GM19351 (cell line): ENCODE results near the gene CNGA3.

ENCODE experiments used
- ATAC-seq: cut with Tn5 transposase; IDR thresholded peaks from one replicate; pipeline ENCODE4 v1.9.1; 2021; ENCODE audit warnings: mild to moderate bottlenecking, moderate library complexity; ENCODE audit not compliant: unreplicated experiment

The CNGA3 gene

DNA sequence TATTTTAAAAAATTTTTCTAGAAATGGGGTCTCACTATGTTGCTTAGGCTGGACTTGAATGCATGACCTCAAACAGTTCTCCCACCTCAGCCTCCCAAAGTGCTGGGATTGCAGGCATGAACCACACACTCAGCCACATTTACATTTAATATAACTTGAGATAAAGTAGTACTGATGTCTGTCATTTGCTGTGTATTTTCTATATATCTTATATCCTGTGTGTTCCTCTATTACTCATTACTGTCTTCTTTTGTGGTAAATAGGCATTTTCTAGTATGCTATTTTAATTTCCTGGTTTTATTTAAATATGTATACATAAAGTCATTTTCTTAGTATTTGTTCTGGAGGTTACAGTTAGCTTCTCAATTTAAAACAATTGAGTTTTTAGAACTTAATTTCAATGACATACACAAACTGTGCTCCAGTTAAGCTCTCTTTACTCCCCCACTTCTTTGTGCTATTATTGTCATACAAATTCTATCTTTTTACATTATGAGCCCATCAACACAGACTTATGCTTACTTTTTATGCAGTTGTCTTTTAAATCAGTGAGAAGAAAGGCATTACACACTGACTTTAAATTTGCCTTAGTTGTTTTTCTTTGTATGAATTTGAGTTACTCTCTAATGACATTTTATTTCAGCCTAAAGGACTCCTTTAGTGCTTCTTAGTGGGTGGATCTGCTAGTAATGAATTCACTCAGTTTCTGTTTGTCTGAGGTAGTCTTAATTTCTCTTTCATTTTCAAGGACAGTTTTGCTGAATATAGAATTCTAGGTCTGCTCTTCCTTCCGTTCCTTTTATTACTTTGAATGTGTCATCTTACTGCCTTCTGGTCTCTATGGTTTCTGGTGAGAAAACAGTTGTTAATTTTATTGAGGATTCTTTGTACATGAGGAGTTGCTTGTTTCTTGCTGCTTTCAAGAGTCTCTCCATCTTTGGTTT, 92.2 kb downstream of the CNGA3 start:
- peak; percentile 86 for ATAC-seq

DNA sequence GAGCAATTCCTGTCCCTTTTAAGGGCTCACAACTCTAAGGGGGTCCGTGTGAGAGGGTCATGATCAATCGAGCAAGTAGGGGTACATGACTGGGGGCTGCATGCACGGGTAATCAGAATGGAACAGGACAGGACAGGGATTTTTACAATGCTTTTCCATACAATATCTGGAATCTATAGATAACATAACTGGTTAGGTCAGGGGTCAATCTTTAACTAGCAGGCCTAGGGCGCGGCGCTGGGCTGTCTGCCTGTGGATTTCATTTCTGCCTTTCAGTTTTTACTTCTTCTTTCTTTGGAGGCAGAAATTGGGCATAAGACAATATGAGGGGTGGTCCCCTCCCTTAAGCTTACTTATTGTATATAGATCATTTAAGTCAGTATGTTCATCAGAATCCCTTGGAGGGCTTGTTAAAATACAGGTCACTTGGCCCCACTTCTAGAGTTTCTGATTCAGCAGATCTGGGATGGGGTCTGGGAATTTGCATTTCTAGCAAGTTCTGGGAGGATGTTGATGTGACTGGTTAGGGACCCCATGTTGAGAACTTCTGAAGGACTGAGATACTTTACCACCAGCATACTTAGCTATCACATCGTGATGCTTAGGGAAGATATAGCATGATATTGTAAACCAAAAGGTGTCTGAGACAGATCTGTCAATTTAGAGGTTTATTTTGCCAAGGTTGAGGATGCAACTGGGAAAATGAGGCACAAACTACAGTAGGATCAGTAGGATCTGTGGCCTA, 95.6 kb downstream of the CNGA3 start:
- ATAC-seq = no peak

DNA sequence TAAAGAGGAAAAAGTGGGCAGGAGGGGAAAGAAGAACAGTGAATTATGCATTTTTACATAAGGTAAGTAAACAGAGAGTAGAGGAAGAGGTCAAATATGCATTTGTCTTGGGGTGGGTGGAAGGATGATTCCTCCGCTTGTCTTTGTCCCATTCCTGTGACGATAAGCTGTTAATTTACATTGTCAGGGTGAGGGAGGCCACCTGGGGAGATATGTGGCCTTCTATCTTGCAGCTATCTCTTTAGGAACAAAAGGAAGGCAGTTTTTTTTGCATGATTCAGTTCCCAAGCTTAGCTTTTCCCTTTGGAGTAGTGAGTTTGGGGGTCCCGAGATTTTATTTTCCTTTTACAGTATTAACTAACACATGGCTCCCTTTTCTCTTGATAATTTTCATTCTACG, 96.2 kb downstream of the CNGA3 start:
- no peak for ATAC-seq

DNA sequence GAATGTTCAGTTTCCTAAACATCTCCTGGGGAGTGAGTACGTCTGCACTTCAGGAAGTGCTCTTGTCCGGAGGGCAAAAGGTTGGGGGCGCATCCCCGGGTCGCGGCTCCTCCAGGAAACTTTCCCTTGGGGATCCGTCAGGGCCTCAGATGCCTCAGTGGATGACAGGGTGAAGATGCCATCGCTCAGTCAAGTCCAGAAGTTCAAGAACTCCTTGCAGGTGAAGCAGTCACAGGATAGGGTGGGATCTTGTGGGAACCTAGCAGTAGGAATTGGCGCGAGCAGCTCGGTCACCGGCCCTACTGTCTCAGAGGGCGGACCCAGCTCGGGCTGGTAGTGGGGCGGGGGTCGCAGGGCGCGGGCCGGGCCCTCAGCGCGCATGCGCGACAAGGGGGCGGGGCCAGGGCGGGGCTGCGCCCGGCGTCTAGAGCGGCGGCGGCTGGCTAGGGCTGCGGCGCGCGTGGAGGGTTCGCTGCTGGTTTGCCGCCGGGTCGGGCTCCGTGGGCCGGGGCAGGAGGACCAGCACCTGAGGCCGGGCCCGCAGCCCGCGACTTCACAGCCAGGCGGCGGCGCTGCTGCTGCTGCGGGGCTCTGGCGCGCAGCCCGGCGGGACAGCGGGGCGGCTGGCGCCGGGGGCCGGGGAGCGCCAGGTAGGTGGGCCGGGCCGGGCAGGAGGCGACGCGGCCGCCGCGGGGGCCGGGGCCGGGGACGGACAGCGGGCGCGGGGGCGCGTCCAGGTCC, 98.3 kb downstream of the CNGA3 start, which contains the start of gene INPP4A:
TSS of gene INPP4A (plus strand) at position 423 of the 741 bp plus-strand sequence. CDS start 75,191 bp downstream, outside the sequence.
- ATAC-seq = peak; percentile 73

DNA sequence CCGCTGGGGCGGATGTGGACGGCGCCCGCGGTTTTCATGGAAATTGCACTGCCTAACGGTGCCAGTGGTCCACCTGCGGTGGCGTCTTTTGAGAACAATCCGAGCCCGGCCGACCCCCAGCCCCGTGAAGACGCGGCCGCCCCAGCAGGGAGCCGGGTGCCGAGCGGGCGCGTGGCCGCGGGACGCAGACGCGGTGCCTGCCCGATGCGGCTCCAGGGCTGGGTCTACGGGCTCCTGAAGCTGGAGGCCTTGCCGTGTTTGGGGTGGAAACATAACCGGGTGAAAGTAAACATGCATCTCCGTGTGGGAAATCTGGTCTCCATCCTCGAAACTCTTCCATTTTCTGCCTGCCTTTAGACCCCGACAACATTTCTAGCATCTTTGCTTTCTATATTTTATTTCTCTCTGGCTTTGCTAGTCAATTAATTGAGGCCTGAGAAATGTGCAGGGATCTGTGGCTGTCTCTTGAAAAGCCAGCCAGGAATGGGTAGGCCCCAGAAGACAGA, 99.0 kb downstream of the CNGA3 start:
- ATAC-seq = peak; percentile 32

DNA sequence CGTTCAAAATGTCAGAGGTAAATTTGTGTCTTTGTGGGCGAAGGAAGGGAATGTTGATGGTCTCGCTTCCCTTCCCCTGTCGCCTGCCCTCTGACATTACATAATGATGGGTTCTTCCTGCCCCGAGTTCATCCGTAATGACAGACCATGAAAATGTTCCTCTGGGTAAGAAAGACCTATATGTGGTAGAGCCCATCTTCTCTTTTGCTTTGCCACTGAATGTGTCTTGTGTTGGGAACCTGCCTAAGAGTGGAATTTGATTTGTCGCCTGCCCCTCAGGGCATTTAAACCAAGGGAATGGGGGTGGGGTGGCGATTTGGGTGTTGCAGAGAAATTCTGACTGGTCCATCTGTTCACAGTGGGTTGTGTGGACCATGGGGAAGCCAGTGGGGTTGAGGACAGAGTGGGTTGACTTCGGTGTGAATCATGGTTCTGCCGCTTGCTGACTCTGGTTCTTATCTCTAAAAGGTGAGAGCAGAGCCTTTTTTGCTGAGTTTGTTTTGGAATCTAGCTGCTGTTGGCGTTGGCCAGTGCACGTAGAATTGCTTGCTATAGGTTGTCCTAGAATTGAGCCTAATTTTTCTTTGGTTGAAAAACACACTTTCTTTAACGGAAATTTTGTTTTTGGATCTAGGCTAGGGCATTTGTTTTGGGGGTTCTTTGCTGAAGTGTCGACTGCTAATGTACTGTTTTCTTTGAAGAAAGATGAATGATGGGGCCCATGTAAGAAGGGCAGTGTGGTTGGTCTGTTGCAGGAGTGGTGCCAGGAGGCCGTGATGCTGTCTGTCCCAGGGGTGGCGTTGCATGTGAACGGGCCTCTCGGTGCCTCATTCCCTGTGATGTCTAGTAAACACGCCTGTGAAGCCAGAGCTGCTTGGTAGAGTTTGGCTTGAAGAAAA, 99.7 kb downstream of the CNGA3 start:
- ATAC-seq = no peak

DNA sequence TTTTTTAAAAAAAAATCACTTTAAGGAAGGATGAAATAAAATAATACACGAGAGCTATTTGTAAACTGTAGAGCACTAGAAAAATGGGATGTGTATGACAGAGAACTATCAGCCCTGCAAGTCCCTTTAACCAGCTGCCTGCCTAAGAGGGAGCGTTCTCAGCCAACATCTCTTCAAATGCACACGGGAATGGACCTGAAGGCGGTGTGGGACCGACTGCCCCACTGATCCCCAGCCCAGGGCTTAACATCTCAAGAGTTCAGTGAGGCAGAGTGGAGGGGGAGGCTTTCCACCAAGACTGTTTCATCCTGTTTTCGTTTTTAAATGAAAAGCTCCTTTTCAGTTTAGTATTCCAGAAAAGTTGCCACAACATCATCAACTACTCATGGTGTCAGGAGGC, 100.6 kb downstream of the CNGA3 start:
- no peak for ATAC-seq
